ENCODE measurements around the gene COPG2. TPM values are rescaled to one million over a fixed set of nuclear protein-coding genes. Genes with fewer than 3 reads are reported as not detected.

Gene COPG2
- total RNA-seq, 4 donors from 2014 or later, result 19.9 to 25.9 (median 23.8) TPM

GRCh38 chr7:130506358-130506757, 162.2 kb downstream of the COPG2 start:
- H3K4me3 ChIP-seq (ENCODE audit: low read depth, poor library complexity, severe bottlenecking), result no peak overlapping the region
- TF ChIP-seq POLR2A (IDR thresholded peaks at IDR 0.05) (no peak), CTCF (IDR thresholded peaks at IDR 0.05) (no peak)
- DNase-seq (ENCODE audit: low spot score in 2 of 2), result no peak
- WGBS, 2 donors, result 94 to 96% methylated on average over 3 of the region's 3 CpGs
- intact Hi-C loops (cut with DNase I; ENCODE audit: low total_unique reads), result no loop called here

GRCh38 chr7:130505753-130506152, 162.8 kb downstream of the COPG2 start:
- TF ChIP-seq POLR2A (IDR thresholded peaks at IDR 0.05), result no peak
- no peak for TF ChIP-seq CTCF (IDR thresholded peaks at IDR 0.05)
- no peak for DNase-seq (ENCODE audit: low spot score in 2 of 2)
- intact Hi-C loops (cut with DNase I; ENCODE audit: low total_unique reads), result no loop called here
- H3K4me3 ChIP-seq (ENCODE audit: low read depth, poor library complexity, severe bottlenecking), result no peak overlapping the region

- DNase-seq (ENCODE audit: low spot score in 2 of 2), result no peak
- intact Hi-C loops (cut with DNase I; ENCODE audit: low total_unique reads), result no loop called here
- no peak for TF ChIP-seq CTCF (IDR thresholded peaks at IDR 0.05)
- no peak for TF ChIP-seq POLR2A (IDR thresholded peaks at IDR 0.05)
- 46 to 100% methylated on average over 2 of the region's 2 CpGs for WGBS, 2 donors
- H3K4me3 ChIP-seq (ENCODE audit: low read depth, poor library complexity, severe bottlenecking), result no peak overlapping the region
Observed at GRCh38 chr7:130500910-130501309, 167.6 kb downstream of the COPG2 start.

GRCh38 chr7:130500463-130500862, 168.1 kb downstream of the COPG2 start:
- TF ChIP-seq POLR2A (IDR thresholded peaks at IDR 0.05), result no peak
- TF ChIP-seq CTCF (IDR thresholded peaks at IDR 0.05), result no peak
- WGBS, 2 donors, result 79 to 83% methylated on average over 8 of the region's 8 CpGs
- intact Hi-C loops (cut with DNase I; ENCODE audit: low total_unique reads), result no loop called here
- DNase-seq (ENCODE audit: low spot score in 2 of 2), result no peak
- no peak overlapping the region for H3K4me3 ChIP-seq (ENCODE audit: low read depth, poor library complexity, severe bottlenecking)

- no peak overlapping the region for H3K4me3 ChIP-seq (ENCODE audit: low read depth, poor library complexity, severe bottlenecking)
- WGBS, 2 donors, result 61 to 64% methylated on average over 2 of the region's 2 CpGs
- DNase-seq (ENCODE audit: low spot score in 2 of 2), result no peak
- intact Hi-C loops (cut with DNase I; ENCODE audit: low total_unique reads), result no loop called here
- no peak for TF ChIP-seq POLR2A (IDR thresholded peaks at IDR 0.05)
- no peak for TF ChIP-seq CTCF (IDR thresholded peaks at IDR 0.05)
Observed at GRCh38 chr7:130494431-130494858, 174.1 kb downstream of the COPG2 start.

- TF ChIP-seq POLR2A (IDR thresholded peaks at IDR 0.05) (no peak), CTCF (IDR thresholded peaks at IDR 0.05) (no peak)
- no peak overlapping the region for H3K4me3 ChIP-seq (ENCODE audit: low read depth, poor library complexity, severe bottlenecking)
- intact Hi-C loops (cut with DNase I; ENCODE audit: low total_unique reads), result no loop called here
- DNase-seq (ENCODE audit: low spot score in 2 of 2), result no peak
- 49 to 53% methylated on average over 13 of the region's 13 CpGs for WGBS, 2 donors
Observed at GRCh38 chr7:130493275-130493873, 175.2 kb downstream of the COPG2 start.

Measured in lower leg skin (tissue), 4 donors.